PC-3 (cell line): ENCODE results near the gene SYP. TPM values are rescaled to one million over a fixed set of nuclear protein-coding genes. Genes with fewer than 3 reads are reported as not detected.

Experiments used
- ATAC-seq: fragments of 200-7000 bp; cut with Tn5 transposase; 2 replicates; pipeline ENCODE4 v1.9.1; 2020; ENCODE audit warnings: mild to moderate bottlenecking, moderate library complexity
- BruUV-seq: library from RNA; stranded (reverse); fragments of 400-500 nt; replicated peaks from 2 replicates; lab custom pipeline; 2021; lab: Mats Ljungman, UMichigan
- CTCF ChIA-PET: fragments of 300-600 bp; sonication (Branson Sonifier 250); formaldehyde crosslinking; loops from one replicate; lab custom pipeline; 2022; ENCODE audit warnings: antibody characterized with exemption; lab: Charles Lee
- POLR2A ChIA-PET: fragments of 300-600 bp; sonication (Branson Sonifier 250); formaldehyde crosslinking; loops from one replicate; lab custom pipeline; 2022; ENCODE audit warnings: antibody characterized with exemption; ENCODE audit not compliant: unreplicated experiment; lab: Charles Lee
- DNase-seq: peaks from one replicate; pipeline ENCODE4 v3.0.0-alpha.2; 2015
- H2AFZ ChIP-seq: fragments of 300-600 bp; sonication (generic); 2 replicates; pipeline ENCODE4 v1.6.0; 2016; ENCODE audit warnings: antibody characterized with exemption, low read length
- H3F3A ChIP-seq: fragments of 300-600 bp; sonication (generic); one replicate; pipeline ENCODE4 v1.6.0; 2017; ENCODE audit warnings: antibody characterized with exemption, low read length, control low read depth, mild to moderate bottlenecking; ENCODE audit not compliant: unreplicated experiment
- H3K27ac ChIP-seq: fragments of 300-600 bp; sonication (generic); 2 replicates; pipeline ENCODE4 v1.5.1; 2016; ENCODE audit warnings: mild to moderate bottlenecking, low read length
- H3K27me3 ChIP-seq: fragments of 300-600 bp; sonication (generic); 2 replicates; pipeline ENCODE4 v1.6.1; 2016; ENCODE audit warnings: low read length, mixed read lengths
- H3K36me3 ChIP-seq: fragments of 300-600 bp; sonication (generic); 2 replicates; pipeline ENCODE4 v1.6.1; 2016; ENCODE audit warnings: low read depth, mixed run types, low read length, mixed read lengths
- H3K4me1 ChIP-seq: fragments of 300-600 bp; sonication (generic); 2 replicates; pipeline ENCODE4 v1.5.1; 2016; ENCODE audit warnings: low read length; ENCODE audit not compliant: insufficient read depth
- H3K4me2 ChIP-seq: fragments of 300-600 bp; sonication (generic); 2 replicates; pipeline ENCODE4 v1.6.0; 2016; ENCODE audit warnings: low read length
- H3K4me3 ChIP-seq: fragments of 300-600 bp; sonication (generic); 2 replicates; pipeline ENCODE4 v1.5.1; 2016; ENCODE audit warnings: mild to moderate bottlenecking, low read length, mixed read lengths
- H3K79me2 ChIP-seq: fragments of 300-600 bp; sonication (generic); 2 replicates; pipeline ENCODE4 v1.6.1; 2017; ENCODE audit warnings: low read length, mixed read lengths
- H3K9ac ChIP-seq: fragments of 300-600 bp; sonication (generic); 2 replicates; pipeline ENCODE4 v1.6.0; 2016; ENCODE audit warnings: mild to moderate bottlenecking, low read length
- H3K9me2 ChIP-seq: fragments of 300-600 bp; sonication (generic); replicated peaks from 2 replicates; pipeline ENCODE4 v1.6.1; 2016; ENCODE audit warnings: mixed run types, low read length, mixed read lengths
- H3K9me3 ChIP-seq: fragments of 300-600 bp; sonication (generic); 2 replicates; pipeline ENCODE4 v1.6.1; 2016; ENCODE audit warnings: low read length, mixed read lengths
- H4K20me1 ChIP-seq: fragments of 300-600 bp; sonication (generic); 2 replicates; pipeline ENCODE4 v1.6.1; 2016; ENCODE audit warnings: low read length, mixed read lengths
- EZH2 ChIP-seq: fragments of 300-600 bp; sonication (generic); IDR thresholded peaks from one replicate; pipeline ENCODE4 v1.6.1; 2017; ENCODE audit warnings: antibody characterized with exemption, mild to moderate bottlenecking, low read length; ENCODE audit not compliant: unreplicated experiment
- EZH2phosphoT487 ChIP-seq: fragments of 300-600 bp; sonication (generic); IDR thresholded peaks from 2 replicates; pipeline ENCODE4 v1.6.1; 2018; ENCODE audit warnings: mild to moderate bottlenecking, antibody characterized with exemption, low read length, borderline replicate concordance
- intact Hi-C: fragments of 100-400 bp; cut with micrococcal nuclease; formaldehyde crosslinking; loops from 2 replicates; pipeline ENCODE4 v1.9.0; 2023
- total RNA-seq: library from RNA; depleted of rRNA; stranded (reverse); fragments of >200 nt; gene quantifications from 2 replicates; pipeline ENCODE4 v1.2.3, GENCODE V29; 2014
- TF ChIP-seq, protein P1 (sequence below): fragments of 300-600 bp; sonication (generic); conservative IDR thresholded peaks from 2 replicates; pipeline ENCODE4 v1.5.1; 2017; ENCODE audit warnings: antibody characterized with exemption, low read depth, mild to moderate bottlenecking, low read length

SYP gene
- total RNA-seq, 1 experiment from 2014 or later, result 0.47 TPM

DNA sequence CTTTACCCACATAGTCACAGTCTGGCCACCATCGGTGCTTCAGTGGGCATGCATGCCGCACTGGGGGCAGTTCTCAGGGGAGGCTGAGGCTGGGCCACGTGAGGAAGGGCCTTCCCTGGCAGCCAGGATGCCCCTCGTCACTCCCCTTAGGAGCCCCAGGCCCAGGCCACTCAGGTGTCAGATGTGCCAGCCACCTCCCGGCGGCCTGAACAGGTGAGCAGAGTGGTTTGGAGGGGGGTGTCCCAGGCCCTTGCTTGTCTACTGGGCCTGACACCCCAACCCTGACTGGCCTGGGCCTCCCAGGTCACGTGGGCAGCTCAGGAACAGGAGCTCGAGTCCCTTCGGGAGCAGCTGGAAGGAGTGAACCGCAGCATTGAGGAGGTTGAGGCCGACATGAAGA lies 47.4 kb upstream of the SYP start:
- H3K9me3 ChIP-seq, result no peaks in the 10 kb centered on the region
- BruUV-seq, result no TSS peak
- TF ChIP-seq, protein P1, sequence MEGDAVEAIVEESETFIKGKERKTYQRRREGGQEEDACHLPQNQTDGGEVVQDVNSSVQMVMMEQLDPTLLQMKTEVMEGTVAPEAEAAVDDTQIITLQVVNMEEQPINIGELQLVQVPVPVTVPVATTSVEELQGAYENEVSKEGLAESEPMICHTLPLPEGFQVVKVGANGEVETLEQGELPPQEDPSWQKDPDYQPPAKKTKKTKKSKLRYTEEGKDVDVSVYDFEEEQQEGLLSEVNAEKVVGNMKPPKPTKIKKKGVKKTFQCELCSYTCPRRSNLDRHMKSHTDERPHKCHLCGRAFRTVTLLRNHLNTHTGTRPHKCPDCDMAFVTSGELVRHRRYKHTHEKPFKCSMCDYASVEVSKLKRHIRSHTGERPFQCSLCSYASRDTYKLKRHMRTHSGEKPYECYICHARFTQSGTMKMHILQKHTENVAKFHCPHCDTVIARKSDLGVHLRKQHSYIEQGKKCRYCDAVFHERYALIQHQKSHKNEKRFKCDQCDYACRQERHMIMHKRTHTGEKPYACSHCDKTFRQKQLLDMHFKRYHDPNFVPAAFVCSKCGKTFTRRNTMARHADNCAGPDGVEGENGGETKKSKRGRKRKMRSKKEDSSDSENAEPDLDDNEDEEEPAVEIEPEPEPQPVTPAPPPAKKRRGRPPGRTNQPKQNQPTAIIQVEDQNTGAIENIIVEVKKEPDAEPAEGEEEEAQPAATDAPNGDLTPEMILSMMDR, result no peak
- TF ChIP-seq EZH2 (no peak), EZH2phosphoT487 (no peak)
- peaks cover 7% of the 10 kb centered on the region for H3K4me1 ChIP-seq
- no peak overlapping the region for H2AFZ ChIP-seq
- ATAC-seq (no peak), DNase-seq (no peak)
- no peak overlapping the region for H3K4me2 ChIP-seq
- ChIA-PET CTCF (no interaction called here), POLR2A (no interaction called here)
- H3K36me3 ChIP-seq, result no peaks in the 10 kb centered on the region
- H3K27me3 ChIP-seq, result no peaks in the 10 kb centered on the region
- no peaks in the 10 kb centered on the region for H4K20me1 ChIP-seq
- H3K9me2 ChIP-seq, result no peaks in the 10 kb centered on the region
- no peak overlapping the region for H3K9ac ChIP-seq
- H3F3A ChIP-seq, result no peaks in the 10 kb centered on the region
- H3K79me2 ChIP-seq, result no peaks in the 10 kb centered on the region
- H3K4me3 ChIP-seq, result no peak overlapping the region
- no peak overlapping the region for H3K27ac ChIP-seq
- intact Hi-C loops, result no loop called here

DNA sequence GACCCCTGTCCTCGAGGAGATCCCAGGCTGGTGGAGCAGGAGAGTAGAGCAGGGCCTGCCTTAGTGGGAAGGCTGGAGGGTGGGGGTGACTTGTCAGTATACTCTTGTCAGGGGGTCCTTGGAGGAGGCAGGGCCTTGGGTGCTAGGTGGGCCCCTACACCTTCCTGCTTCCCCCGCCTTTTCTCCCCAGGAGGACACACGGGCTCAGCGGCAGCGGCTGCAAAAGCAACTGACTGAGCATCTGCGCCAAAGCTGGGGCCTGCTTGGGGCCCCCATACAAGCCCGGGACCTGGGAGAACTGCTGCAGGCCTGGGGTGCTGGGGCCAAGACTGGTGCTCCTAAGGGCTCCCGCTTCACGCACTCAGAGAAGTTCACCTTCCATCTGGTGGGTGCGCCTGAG lies 46.5 kb upstream of the SYP start:
- Histone ChIP-seq H3K9me2 (no peaks in the 10 kb centered on the region), H3K4me3 (no peak overlapping the region), H3K4me1 (peaks cover 9% of the 10 kb centered on the region), H3F3A (no peaks in the 10 kb centered on the region), H3K27ac (no peak overlapping the region), H4K20me1 (no peaks in the 10 kb centered on the region), H3K9ac (no peak overlapping the region), H3K9me3 (no peaks in the 10 kb centered on the region), H3K36me3 (no peaks in the 10 kb centered on the region), H3K79me2 (no peaks in the 10 kb centered on the region), H2AFZ (no peak overlapping the region), H3K4me2 (no peak overlapping the region), H3K27me3 (no peaks in the 10 kb centered on the region)
- ChIA-PET CTCF (no interaction called here), POLR2A (no interaction called here)
- BruUV-seq, result no TSS peak
- intact Hi-C loops, result no loop called here
- TF ChIP-seq EZH2, result no peak
- ATAC-seq, result no peak
- no peak for DNase-seq

DNA sequence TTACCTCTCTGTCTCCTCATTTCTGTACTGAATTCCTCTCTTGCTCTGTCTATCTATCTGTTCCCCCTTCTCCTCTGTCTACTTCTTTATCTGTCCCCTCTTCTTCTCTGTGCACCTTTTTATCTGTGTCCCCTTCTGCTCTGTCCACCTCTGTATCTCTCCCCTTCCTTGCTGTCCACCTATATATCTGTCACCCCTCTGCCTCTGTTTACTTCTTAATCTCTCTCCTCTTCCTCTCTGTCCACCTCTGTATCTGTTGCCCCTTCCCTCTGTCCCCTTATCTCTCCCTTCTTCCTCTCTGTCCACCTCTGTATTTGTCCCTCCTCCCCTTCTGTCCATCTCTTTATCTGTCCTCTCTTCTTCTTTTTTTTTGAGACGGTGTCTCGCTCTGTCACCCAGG lies 44.2 kb upstream of the SYP start:
- H3K27me3 ChIP-seq, result no peaks in the 10 kb centered on the region
- no peaks in the 10 kb centered on the region for H3F3A ChIP-seq
- H3K9ac ChIP-seq, result no peak overlapping the region
- no peaks in the 10 kb centered on the region for H3K9me3 ChIP-seq
- peaks cover 9% of the 10 kb centered on the region for H3K4me1 ChIP-seq
- H3K9me2 ChIP-seq, result no peaks in the 10 kb centered on the region
- BruUV-seq, result no TSS peak
- intact Hi-C loops, result no loop called here
- POLR2A ChIA-PET, result no interaction called here
- DNase-seq (no peak), ATAC-seq (no peak)
- H3K4me3 ChIP-seq, result no peak overlapping the region
- no peak overlapping the region for H2AFZ ChIP-seq
- H3K79me2 ChIP-seq, result no peaks in the 10 kb centered on the region
- H4K20me1 ChIP-seq, result no peaks in the 10 kb centered on the region
- no peak overlapping the region for H3K4me2 ChIP-seq
- no peak overlapping the region for H3K27ac ChIP-seq
- no peak for TF ChIP-seq EZH2phosphoT487
- TF ChIP-seq EZH2, result no peak
- TF ChIP-seq, protein P1, result no peak
- CTCF ChIA-PET, result no interaction called here
- H3K36me3 ChIP-seq, result no peaks in the 10 kb centered on the region
